NCI-H226 (cell line): Measurements from ENCODE around the gene ARHGAP22.
"Not testable (repeated sequence)": the region's sequence is repeated elsewhere in the genome, so short reads cannot be mapped to it uniquely, and the experiment has no call there.

Source experiments
- DNase-seq: peaks from one replicate; pipeline ENCODE4 v3.0.0-alpha.2; 2015

The ARHGAP22 gene

GRCh38 chr10:48604991-48605508, at the start of gene ARHGAP22:
ARHGAP22 (minus strand) TSS chr10:48605073; CDS start chr10:48604796, 277 bp downstream.
- no peak for DNase-seq

- DNase-seq = no peak
Observed at GRCh38 chr10:48653944-48654698, 49.2 kb upstream of the ARHGAP22 start.

GRCh38 chr10:48653347-48653746, 48.5 kb upstream of the ARHGAP22 start:
- no peak for DNase-seq

- no peak for DNase-seq
Observed at GRCh38 chr10:48652344-48652743, 47.5 kb upstream of the ARHGAP22 start.

- no peak for DNase-seq
Observed at GRCh38 chr10:48651839-48652238, 47.0 kb upstream of the ARHGAP22 start.

GRCh38 chr10:48651293-48651692, 46.4 kb upstream of the ARHGAP22 start:
- DNase-seq = no peak

- DNase-seq = no peak
Observed at GRCh38 chr10:48649349-48649944, 44.6 kb upstream of the ARHGAP22 start.

GRCh38 chr10:48648172-48648942, 43.5 kb upstream of the ARHGAP22 start:
- no peak for DNase-seq

GRCh38 chr10:48647073-48647472, 42.2 kb upstream of the ARHGAP22 start:
- not testable (repeated sequence) for DNase-seq

GRCh38 chr10:48645600-48645999, 40.7 kb upstream of the ARHGAP22 start:
- no peak for DNase-seq

- DNase-seq = not testable (repeated sequence)
Observed at GRCh38 chr10:48641099-48641690, 36.3 kb upstream of the ARHGAP22 start.

GRCh38 chr10:48640326-48640725, 35.5 kb upstream of the ARHGAP22 start:
- DNase-seq = no peak

- DNase-seq = no peak
Observed at GRCh38 chr10:48639632-48640031, 34.8 kb upstream of the ARHGAP22 start.

- no peak for DNase-seq
Observed at GRCh38 chr10:48638739-48639527, 34.1 kb upstream of the ARHGAP22 start.

GRCh38 chr10:48638158-48638557, 33.3 kb upstream of the ARHGAP22 start:
- no peak for DNase-seq

- no peak for DNase-seq
Observed at GRCh38 chr10:48636901-48637300, 32.0 kb upstream of the ARHGAP22 start.

GRCh38 chr10:48636231-48636630, 31.4 kb upstream of the ARHGAP22 start:
- DNase-seq = no peak

- DNase-seq = no peak
Observed at GRCh38 chr10:48634984-48635557, 30.2 kb upstream of the ARHGAP22 start.

GRCh38 chr10:48634198-48634983, 29.5 kb upstream of the ARHGAP22 start:
- DNase-seq = peak; percentile 74

GRCh38 chr10:48633381-48634197, 28.7 kb upstream of the ARHGAP22 start:
- DNase-seq = no peak
